ENCODE results near the gene CHST11. TPM values are rescaled to one million over a fixed set of nuclear protein-coding genes. Genes with fewer than 3 reads are reported as not detected.

Gene CHST11
- total RNA-seq, 1 experiment from 2014 or later: 1.1 TPM

DNA sequence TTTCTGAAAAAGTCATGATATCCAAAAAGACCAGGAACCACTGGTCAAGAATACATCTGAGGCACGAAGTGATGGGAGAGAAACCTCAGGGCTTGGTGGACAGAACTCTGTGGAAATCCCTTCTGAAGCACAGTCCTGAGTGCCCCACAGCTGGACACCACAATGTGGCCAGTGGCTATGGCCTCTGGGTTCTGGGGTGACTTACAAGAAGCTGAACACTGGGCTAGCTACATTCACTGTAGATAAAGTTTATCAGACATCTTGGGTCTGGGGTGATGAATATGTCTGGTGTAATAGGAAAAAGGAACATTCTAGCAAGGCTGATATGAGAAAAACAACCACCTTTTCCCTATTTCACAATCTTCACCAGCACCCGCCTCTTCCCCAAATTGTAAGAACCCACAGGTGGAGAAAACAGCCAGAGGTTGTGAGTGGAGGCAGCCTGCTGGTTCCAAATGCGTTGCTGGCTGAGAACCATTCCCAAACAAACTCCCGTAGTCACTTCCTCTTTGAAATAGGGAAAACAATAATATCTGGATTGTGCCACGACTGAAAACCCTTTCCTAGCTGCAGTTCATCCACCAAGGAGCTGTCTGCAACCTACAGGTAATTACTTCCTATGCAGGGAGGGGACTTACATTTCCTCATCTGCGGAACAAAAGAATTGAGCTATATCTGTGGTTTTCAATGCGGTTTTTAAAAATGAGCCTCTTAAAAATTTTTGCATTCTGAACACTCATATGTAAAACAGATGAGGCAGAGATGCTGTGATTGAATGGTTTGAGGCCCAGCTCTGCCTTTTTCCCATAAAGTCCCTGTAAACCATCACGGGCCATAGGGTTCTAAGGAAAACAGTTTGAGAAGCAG is 307.7 kb downstream of the CHST11 start:
- H3K4me1 ChIP-seq (ENCODE audit: insufficient read depth, low read length, poor library complexity, severe bottlenecking): no peaks in the 10 kb centered on the region
- no peak overlapping the region for H3K27ac ChIP-seq (ENCODE audit: low read depth, low read length, poor library complexity, severe bottlenecking)
- H3K36me3 ChIP-seq (ENCODE audit: insufficient read depth, low read length, poor library complexity, severe bottlenecking): no peaks in the 10 kb centered on the region
- ChIA-PET CTCF (no interaction called here), POLR2A (ENCODE audit: low non-redundant PET) (no interaction called here)
- BruUV-seq (replicated peaks): no TSS peak
- H3K4me3 ChIP-seq (ENCODE audit: low read depth, low read length, poor library complexity, severe bottlenecking): no peak overlapping the region
- DNase-seq (ENCODE audit: low spot score): no peak
- H3K9me3 ChIP-seq (ENCODE audit: low read depth, low read length, poor library complexity, severe bottlenecking): no peaks in the 10 kb centered on the region
- no peaks in the 10 kb centered on the region for H3K27me3 ChIP-seq (replicated peaks; ENCODE audit: insufficient read depth, low read depth, low read length, poor library complexity)
- TF ChIP-seq EZH2 (IDR thresholded peaks at IDR 0.05; ENCODE audit: borderline replicate concordance, low read depth, low read length, poor library complexity, severe bottlenecking): no peak
- TF ChIP-seq, protein P1, sequence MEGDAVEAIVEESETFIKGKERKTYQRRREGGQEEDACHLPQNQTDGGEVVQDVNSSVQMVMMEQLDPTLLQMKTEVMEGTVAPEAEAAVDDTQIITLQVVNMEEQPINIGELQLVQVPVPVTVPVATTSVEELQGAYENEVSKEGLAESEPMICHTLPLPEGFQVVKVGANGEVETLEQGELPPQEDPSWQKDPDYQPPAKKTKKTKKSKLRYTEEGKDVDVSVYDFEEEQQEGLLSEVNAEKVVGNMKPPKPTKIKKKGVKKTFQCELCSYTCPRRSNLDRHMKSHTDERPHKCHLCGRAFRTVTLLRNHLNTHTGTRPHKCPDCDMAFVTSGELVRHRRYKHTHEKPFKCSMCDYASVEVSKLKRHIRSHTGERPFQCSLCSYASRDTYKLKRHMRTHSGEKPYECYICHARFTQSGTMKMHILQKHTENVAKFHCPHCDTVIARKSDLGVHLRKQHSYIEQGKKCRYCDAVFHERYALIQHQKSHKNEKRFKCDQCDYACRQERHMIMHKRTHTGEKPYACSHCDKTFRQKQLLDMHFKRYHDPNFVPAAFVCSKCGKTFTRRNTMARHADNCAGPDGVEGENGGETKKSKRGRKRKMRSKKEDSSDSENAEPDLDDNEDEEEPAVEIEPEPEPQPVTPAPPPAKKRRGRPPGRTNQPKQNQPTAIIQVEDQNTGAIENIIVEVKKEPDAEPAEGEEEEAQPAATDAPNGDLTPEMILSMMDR (conservative IDR thresholded peaks at IDR 0.05; ENCODE audit: low read depth, low read length): no peak
- intact Hi-C loops (cut with micrococcal nuclease; ENCODE audit: unreplicated experiment): no loop called here

DNA sequence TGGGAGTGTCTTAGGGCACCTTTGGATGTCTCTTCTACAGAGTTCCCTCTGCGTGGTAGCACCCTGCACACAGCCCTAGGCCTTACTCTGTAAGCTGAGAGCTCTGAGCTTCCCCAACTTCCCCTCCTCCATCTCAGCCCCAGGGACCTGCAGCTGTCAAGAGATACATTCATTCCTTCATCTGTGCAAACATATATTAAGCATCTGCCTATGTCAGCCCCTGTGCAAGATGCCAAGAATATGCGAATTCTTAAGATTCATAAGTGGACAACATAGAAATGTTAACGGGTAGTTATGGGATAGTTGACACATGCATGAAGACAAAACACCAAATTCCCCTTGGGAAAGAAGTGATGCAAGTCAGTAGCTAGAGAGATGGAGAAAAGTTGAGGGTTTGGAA is 310.5 kb downstream of the CHST11 start:
- BruUV-seq (replicated peaks): no TSS peak
- ChIA-PET POLR2A (ENCODE audit: low non-redundant PET) (no interaction called here), CTCF (no interaction called here)
- intact Hi-C loops (cut with micrococcal nuclease; ENCODE audit: unreplicated experiment): no loop called here
- DNase-seq (ENCODE audit: low spot score): no peak
- H3K4me3 ChIP-seq (ENCODE audit: low read depth, low read length, poor library complexity, severe bottlenecking): no peak overlapping the region
- no peaks in the 10 kb centered on the region for H3K9me3 ChIP-seq (ENCODE audit: low read depth, low read length, poor library complexity, severe bottlenecking)
- no peaks in the 10 kb centered on the region for H3K27me3 ChIP-seq (replicated peaks; ENCODE audit: insufficient read depth, low read depth, low read length, poor library complexity)
- no peaks in the 10 kb centered on the region for H3K4me1 ChIP-seq (ENCODE audit: insufficient read depth, low read length, poor library complexity, severe bottlenecking)
- H3K27ac ChIP-seq (ENCODE audit: low read depth, low read length, poor library complexity, severe bottlenecking): no peak overlapping the region
- H3K36me3 ChIP-seq (ENCODE audit: insufficient read depth, low read length, poor library complexity, severe bottlenecking): no peaks in the 10 kb centered on the region
- no peak for TF ChIP-seq EZH2 (IDR thresholded peaks at IDR 0.05; ENCODE audit: borderline replicate concordance, low read depth, low read length, poor library complexity, severe bottlenecking)
- TF ChIP-seq, protein P1 (conservative IDR thresholded peaks at IDR 0.05; ENCODE audit: low read depth, low read length): no peak

DNA sequence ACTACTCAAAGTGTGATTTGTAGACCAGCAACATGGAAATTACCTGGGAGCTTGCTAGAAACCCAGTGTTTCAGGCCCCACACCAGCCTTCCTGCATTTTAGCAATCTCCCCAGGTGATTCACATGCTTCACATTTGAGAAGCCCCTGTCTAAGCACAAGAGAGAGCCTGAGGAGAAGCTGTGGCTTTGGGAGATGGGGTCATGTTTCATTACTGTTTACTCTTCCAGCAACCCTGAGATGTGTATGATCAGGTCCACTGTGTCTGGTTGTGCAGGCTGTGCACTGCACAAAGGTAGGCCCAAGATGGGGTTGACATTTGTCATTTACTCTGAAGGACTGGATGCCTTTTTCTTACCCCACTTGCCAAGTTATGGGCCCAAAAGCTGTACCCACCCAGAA is 311.3 kb downstream of the CHST11 start:
- H3K4me3 ChIP-seq (ENCODE audit: low read depth, low read length, poor library complexity, severe bottlenecking): no peak overlapping the region
- H3K4me1 ChIP-seq (ENCODE audit: insufficient read depth, low read length, poor library complexity, severe bottlenecking): no peaks in the 10 kb centered on the region
- no peak overlapping the region for H3K27ac ChIP-seq (ENCODE audit: low read depth, low read length, poor library complexity, severe bottlenecking)
- H3K27me3 ChIP-seq (replicated peaks; ENCODE audit: insufficient read depth, low read depth, low read length, poor library complexity): no peaks in the 10 kb centered on the region
- ChIA-PET CTCF (no interaction called here), POLR2A (ENCODE audit: low non-redundant PET) (no interaction called here)
- no peak for DNase-seq (ENCODE audit: low spot score)
- TF ChIP-seq, protein P1 (conservative IDR thresholded peaks at IDR 0.05; ENCODE audit: low read depth, low read length): no peak
- TF ChIP-seq EZH2 (IDR thresholded peaks at IDR 0.05; ENCODE audit: borderline replicate concordance, low read depth, low read length, poor library complexity, severe bottlenecking): no peak
- BruUV-seq (replicated peaks): no TSS peak
- no peaks in the 10 kb centered on the region for H3K9me3 ChIP-seq (ENCODE audit: low read depth, low read length, poor library complexity, severe bottlenecking)
- intact Hi-C loops (cut with micrococcal nuclease; ENCODE audit: unreplicated experiment): no loop called here
- no peaks in the 10 kb centered on the region for H3K36me3 ChIP-seq (ENCODE audit: insufficient read depth, low read length, poor library complexity, severe bottlenecking)

Measured in A673 (cell line).